PC-9 (cell line): ENCODE data around the gene HERPUD2.

ENCODE experiments used
- EZH2 ChIP-seq: fragments of 200-600 bp; sonication (generic); IDR thresholded peaks from 2 replicates; pipeline ENCODE4 v1.8.0; 2017; ENCODE audit warnings: antibody characterized with exemption, low read depth
- TF ChIP-seq, protein P1 (sequence below): fragments of 200-600 bp; sonication (generic); conservative IDR thresholded peaks from 2 replicates; pipeline ENCODE4 v1.6.1; 2017; ENCODE audit warnings: mixed run types, antibody characterized with exemption, mild to moderate bottlenecking, moderate library complexity

DNA sequence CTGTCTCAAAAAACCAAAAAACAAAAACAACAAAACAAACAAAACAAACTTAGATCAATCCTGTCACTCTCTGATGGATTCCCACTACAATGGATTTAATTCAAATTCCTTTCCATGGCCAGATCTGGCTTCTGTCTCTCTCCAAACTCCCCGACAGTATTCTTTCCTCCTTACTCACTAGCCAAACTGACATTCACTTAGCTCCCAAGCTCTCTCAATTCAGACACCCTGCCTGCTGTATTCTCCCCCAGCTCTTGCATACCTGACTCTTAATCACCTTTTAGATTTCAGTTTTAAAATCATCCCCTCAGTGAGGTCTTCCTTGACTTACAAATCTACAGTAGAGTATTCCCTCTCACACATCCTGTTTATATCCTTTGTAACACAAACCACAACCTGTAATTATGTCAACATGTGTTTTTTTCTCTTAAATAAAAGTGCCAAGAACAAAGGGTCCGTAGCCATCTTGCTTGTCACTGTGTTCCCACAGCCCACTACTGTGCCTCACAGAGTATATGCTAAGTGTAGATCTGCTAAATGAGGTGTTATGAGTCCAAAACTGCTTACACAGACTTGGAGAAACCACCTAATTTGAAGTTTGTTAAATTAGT is 14.4 kb downstream of the HERPUD2 start:
- TF ChIP-seq, protein P1, sequence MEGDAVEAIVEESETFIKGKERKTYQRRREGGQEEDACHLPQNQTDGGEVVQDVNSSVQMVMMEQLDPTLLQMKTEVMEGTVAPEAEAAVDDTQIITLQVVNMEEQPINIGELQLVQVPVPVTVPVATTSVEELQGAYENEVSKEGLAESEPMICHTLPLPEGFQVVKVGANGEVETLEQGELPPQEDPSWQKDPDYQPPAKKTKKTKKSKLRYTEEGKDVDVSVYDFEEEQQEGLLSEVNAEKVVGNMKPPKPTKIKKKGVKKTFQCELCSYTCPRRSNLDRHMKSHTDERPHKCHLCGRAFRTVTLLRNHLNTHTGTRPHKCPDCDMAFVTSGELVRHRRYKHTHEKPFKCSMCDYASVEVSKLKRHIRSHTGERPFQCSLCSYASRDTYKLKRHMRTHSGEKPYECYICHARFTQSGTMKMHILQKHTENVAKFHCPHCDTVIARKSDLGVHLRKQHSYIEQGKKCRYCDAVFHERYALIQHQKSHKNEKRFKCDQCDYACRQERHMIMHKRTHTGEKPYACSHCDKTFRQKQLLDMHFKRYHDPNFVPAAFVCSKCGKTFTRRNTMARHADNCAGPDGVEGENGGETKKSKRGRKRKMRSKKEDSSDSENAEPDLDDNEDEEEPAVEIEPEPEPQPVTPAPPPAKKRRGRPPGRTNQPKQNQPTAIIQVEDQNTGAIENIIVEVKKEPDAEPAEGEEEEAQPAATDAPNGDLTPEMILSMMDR: no peak
- TF ChIP-seq EZH2: no peak
